GM19193 (cell line): ENCODE measurements around the gene LRP1.

Experiments
- POLR2A ChIP-seq: IDR thresholded peaks from 4 replicates; pipeline ENCODE4 v1.6.1; 2011; ENCODE audit not compliant: insufficient read depth, insufficient read length; ENCODE audit errors: extremely low read depth

The LRP1 gene

GRCh38 chr12:57242329-57242690 is 114.0 kb downstream of the LRP1 start:
- TF ChIP-seq POLR2A = no peak

- TF ChIP-seq POLR2A = peak; percentile 51
These were observed 114.6 kb downstream of the LRP1 start for GRCh38 chr12:57242691-57243454.

- TF ChIP-seq POLR2A = no peak
These were observed 115.4 kb downstream of the LRP1 start for GRCh38 chr12:57243521-57244311.

GRCh38 chr12:57244312-57244696 is 116.0 kb downstream of the LRP1 start:
- no peak for TF ChIP-seq POLR2A

- TF ChIP-seq POLR2A = no peak
These were observed 118.8 kb downstream of the LRP1 start for GRCh38 chr12:57247041-57247440.

- TF ChIP-seq POLR2A = no peak
These were observed 120.9 kb downstream of the LRP1 start for GRCh38 chr12:57248934-57249742.

DNA sequence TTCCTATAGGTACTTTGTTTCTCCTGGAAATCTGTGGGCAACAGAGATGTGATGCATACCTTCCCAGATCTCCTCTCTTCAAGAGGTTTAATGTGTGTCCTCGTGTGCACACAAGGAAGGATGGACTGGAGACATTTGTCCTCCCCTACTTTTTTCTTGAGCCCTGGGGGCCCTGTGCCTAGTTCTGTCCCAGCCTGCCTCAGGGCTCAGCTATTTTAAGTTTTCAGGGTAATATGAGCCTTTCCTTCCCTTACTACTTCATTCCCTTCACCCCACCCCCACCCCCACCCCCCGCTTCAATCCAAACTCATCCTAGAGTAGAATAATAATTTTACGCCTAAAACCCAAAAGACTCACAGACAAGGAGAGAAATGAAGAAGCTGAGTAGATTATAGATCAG is 122.3 kb downstream of the LRP1 start:
- TF ChIP-seq POLR2A = no peak

DNA sequence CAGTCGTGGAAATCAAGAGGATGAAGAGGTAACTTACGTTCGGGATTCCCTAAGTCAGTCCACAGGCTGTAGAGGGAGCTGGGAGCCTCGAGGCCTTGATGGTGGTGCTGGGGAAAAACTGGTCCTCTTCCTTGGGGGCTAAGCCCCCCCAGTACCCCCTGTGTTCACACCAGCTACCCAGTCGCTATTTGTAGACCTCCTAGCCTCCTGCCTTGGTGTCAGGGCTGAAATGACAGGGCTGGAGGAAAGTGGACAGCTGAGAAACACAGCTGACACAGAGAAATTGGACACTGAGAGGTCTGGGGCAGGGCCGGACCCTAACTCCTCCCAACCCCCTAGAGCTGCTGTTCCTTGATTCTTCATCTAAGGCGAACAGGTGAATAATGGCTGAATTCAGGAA is 122.7 kb downstream of the LRP1 start, which contains the start of gene STAC3:
STAC3 (minus strand) TSS at position 232 of the 400 bp plus-strand sequence. CDS start 1,551 bp downstream, outside the sequence.
- no peak for TF ChIP-seq POLR2A

- TF ChIP-seq POLR2A = no peak
These were observed 126.4 kb downstream of the LRP1 start for GRCh38 chr12:57254506-57255280.

DNA sequence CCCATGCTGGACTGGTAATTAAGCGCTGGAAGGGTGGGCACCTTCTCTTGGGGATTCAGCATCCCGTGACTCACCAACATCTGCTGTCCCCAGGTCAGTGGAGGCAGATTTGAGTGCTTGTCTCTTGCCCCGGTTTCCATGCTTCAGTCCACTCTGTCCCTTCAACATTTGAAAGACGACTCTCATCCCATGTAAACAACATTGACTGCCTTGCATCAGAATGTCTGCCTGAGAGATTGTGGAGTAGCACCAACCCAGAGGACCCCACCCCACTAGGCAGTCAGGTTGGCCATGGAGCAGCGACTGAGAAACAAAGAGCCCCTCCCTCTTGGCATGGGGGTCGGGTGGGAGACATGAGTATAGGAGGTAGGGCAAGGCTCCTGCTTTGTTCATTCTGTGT is 127.6 kb downstream of the LRP1 start:
- TF ChIP-seq POLR2A = no peak

DNA sequence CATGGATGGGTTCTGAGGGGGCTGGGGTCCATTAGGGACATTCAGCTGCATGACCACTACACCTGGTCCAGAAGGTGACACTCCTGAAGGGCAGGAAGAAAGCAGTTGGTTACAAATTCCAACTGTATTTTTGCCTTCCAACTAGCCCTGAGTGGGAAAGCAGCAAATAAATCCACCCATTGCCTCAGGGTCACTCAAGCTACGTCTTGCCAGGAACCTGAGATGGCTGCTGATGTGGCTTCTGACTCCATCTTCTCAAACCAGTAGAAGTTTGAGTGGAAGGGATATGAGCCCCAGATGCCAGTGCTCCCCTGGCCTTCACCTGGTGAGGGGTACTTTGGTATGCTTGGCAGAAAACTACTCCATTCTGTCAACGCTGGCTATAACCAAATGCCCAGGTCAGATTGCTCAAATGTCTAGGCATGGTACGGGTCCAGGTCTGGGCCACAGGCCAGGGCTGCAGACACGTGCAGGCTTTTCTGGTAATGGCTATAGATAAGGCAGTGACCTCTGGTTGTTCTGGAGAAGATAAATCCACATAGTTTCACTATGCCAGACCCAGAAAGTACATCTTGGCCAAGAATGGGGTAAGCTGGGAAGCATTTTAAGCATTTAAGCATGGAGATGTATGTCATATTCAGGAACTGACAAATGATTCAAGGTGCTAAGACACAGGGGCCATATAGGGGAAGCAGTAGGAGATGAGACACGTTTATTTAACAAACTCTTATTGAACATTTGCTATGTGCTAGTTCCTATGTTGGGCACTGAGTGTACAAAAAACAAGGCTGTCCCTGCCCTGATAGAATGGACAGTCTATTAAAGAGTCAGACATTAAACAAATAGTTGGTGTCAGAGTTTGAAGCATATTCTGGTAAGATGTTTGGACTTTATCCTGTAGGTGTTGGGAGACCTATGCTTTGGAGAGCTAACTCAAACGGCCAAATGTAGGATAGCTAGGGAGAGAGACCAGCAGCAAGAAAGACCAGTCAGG is 131.0 kb downstream of the LRP1 start:
- no peak for TF ChIP-seq POLR2A

- TF ChIP-seq POLR2A = no peak
These were observed 132.1 kb downstream of the LRP1 start for GRCh38 chr12:57260366-57260765.

GRCh38 chr12:57261428-57261865 is 133.2 kb downstream of the LRP1 start:
- no peak for TF ChIP-seq POLR2A
